Ovary (tissue), 9 donors: ENCODE measurements around the gene LAT. TPM values are rescaled to one million over a fixed set of nuclear protein-coding genes. Genes with fewer than 3 reads are reported as not detected.

Experiments used
- DNase-seq, 5 donors: peaks; one replicate each; pipeline ENCODE4 v3.0.0-alpha.2; 2019 to 2020
- H3K27ac ChIP-seq, 2 donors: fragments of 200-600 bp; one replicate each; pipeline versions ENCODE4 v1.5.1 to v1.8.0; 2019 to 2022
- H3K27me3 ChIP-seq: fragments of 200-600 bp; one replicate; pipeline ENCODE4 v1.8.0; 2022
- H3K36me3 ChIP-seq: fragments of 200-600 bp; sonication (generic); one replicate; pipeline ENCODE4 v1.5.1; 2019
- H3K4me1 ChIP-seq: one replicate; pipeline ENCODE4 v1.8.1; 2013; ENCODE audit warnings: mild to moderate bottlenecking, moderate library complexity; ENCODE audit not compliant: insufficient read depth
- H3K4me3 ChIP-seq: fragments of 200-600 bp; sonication (generic); one replicate; pipeline ENCODE4 v1.5.1; 2017
- H3K9me3 ChIP-seq, 2 donors: fragments of 200-600 bp in 1 of 2; sonication (generic) in 1 of 2; one replicate each; pipeline versions ENCODE4 v1.5.1 to v1.8.1; 2013 to 2019; ENCODE audit warnings: mild to moderate bottlenecking in 1 of 2, moderate library complexity in 1 of 2
- EP300 ChIP-seq: sonication (generic); formaldehyde crosslinking; IDR thresholded peaks from one replicate; pipeline ENCODE4 v1.6.1; 2017; ENCODE audit warnings: antibody characterized with exemption
- POLR2A ChIP-seq: fragments of 450-650 bp; IDR thresholded peaks from one replicate; pipeline ENCODE4 v1.6.1; 2017; ENCODE audit warnings: antibody characterized with exemption, mild to moderate bottlenecking, moderate library complexity
- WGBS, 3 donors: extraction: QIAGEN DNeasy Blood & Tissue Kit in 1 of 3; methylation state at CpG; one replicate each; pipeline versions ENCODE4 v1.1.5 to v1.1.7; 2013 to 2017; 5-methylcytosine and 5-hydroxymethylcytosine counted together
- intact Hi-C, 4 donors: fragments of 100-400 bp; cut with DNase I; formaldehyde crosslinking; loops; one replicate each; pipeline versions ENCODE4 v1.11.0 to v1.15.1; 2022 to 2023
- polyA plus RNA-seq, 2 donors: library from polyadenylated mRNA; stranded (reverse); fragments of 200-250 nt in 1 of 2; fragments of 350-450 nt in 1 of 2; fragmentation: Illumina TruSeq in 1 of 2; extraction: RNeasy Lipid Tissue Mini Kit (QIAGEN cat#74804) in 1 of 2; gene quantifications; one replicate each; pipeline ENCODE4 v1.2.3, GENCODE V29; 2013 to 2014
- total RNA-seq, 7 donors: library from RNA; depleted of rRNA in 2 of 7; stranded (reverse); fragments of >200 nt in 2 of 7; fragmentation: NEBNext Ultra II Directional in 3 of 7; extraction: Animal tissue kit (Norgen Biotek cat#: 25700) in 3 of 7; gene quantifications; one replicate each; pipeline versions ENCODE4 v1.1.0 to v1.2.4, GENCODE V29; 2016 to 2023
- TF ChIP-seq, protein P1 (sequence below), 3 donors: fragments of 450-650 bp in 2 of 3; fragments of 200-600 bp in 1 of 3; IDR thresholded peaks; one replicate each; pipeline versions ENCODE4 v1.5.1 to v1.8.0; 2016 to 2022; ENCODE audit warnings: antibody characterized with exemption in 3 of 3, mild to moderate bottlenecking in 1 of 3
- donor health status: DM: no; HTN: no; CAD: no; lungs with moderate emphysema.
- donor health status: DM: no; HTN: no; CAD: no.
- donor health status: Bipolar disorder and iron deficiency.
- donor health status: DM: yes; HTN: yes; CAD: no.
- donor health status: DM: no; HTN: no; CAD: no.
- donor health status: DM: yes; HTN: yes; CAD: no.

The LAT gene
- total and polyA plus RNA-seq, 9 donors: 1.0 to 6.0 (median 4.6) TPM

DNA sequence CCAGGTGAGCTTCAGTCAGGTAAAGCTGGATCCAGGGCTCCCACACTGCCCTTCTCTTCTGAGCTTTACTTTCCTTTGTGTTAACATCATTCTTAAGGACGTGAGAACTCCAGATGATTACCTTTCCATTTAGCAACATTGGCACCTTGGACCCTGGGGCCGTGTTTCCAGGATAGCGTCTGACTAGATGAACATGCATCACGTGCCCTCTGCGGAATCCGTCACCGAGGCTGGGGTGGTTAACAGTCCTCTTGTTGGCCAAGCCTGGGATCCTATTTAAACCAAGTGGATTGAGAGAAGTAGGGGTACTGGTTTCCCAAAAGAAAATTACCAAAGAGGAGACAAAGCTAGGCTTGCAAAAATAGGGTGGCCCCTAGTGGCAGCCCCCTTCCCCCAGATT lies 3.9 kb upstream of the LAT start:
- 89 to 94% (median 94%) methylated on average over 7 of the region's 7 CpGs for WGBS, 3 donors
- Histone ChIP-seq H3K27me3 (no peaks in the 10 kb centered on the region), H3K4me1 (no peaks in the 10 kb centered on the region), H3K9me3 (no peaks in the 10 kb centered on the region), H3K36me3 (no peaks in the 10 kb centered on the region), H3K4me3 (no peak overlapping the region), H3K27ac (no peak overlapping the region)
- TF ChIP-seq, protein P1, sequence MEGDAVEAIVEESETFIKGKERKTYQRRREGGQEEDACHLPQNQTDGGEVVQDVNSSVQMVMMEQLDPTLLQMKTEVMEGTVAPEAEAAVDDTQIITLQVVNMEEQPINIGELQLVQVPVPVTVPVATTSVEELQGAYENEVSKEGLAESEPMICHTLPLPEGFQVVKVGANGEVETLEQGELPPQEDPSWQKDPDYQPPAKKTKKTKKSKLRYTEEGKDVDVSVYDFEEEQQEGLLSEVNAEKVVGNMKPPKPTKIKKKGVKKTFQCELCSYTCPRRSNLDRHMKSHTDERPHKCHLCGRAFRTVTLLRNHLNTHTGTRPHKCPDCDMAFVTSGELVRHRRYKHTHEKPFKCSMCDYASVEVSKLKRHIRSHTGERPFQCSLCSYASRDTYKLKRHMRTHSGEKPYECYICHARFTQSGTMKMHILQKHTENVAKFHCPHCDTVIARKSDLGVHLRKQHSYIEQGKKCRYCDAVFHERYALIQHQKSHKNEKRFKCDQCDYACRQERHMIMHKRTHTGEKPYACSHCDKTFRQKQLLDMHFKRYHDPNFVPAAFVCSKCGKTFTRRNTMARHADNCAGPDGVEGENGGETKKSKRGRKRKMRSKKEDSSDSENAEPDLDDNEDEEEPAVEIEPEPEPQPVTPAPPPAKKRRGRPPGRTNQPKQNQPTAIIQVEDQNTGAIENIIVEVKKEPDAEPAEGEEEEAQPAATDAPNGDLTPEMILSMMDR (IDR thresholded peaks at IDR 0.05): no peak
- TF ChIP-seq EP300 (no peak), POLR2A (no peak)
- no peak for DNase-seq
- intact Hi-C loops: loop anchor here in 1 of 4 donors (10.0 kb wide), 1 partner anchor 754 kb away; no protein-coding TSS in a partner anchor

- Histone ChIP-seq H3K27me3 (no peaks in the 10 kb centered on the region), H3K27ac (no peak overlapping the region), H3K4me3 (no peak overlapping the region), H3K9me3 (no peaks in the 10 kb centered on the region), H3K4me1 (no peaks in the 10 kb centered on the region), H3K36me3 (no peaks in the 10 kb centered on the region)
- TF ChIP-seq POLR2A: no peak
- 77 to 83% (median 78%) methylated on average over 12 of the region's 12 CpGs for WGBS, 3 donors
- no peak for DNase-seq
- intact Hi-C loops: loop anchor here in 1 of 4 donors (10.0 kb wide), 1 partner anchor 753 kb away; no protein-coding TSS in a partner anchor
Measured at GRCh38 chr16:28981517-28981916, 3.3 kb upstream of the LAT start.

DNA sequence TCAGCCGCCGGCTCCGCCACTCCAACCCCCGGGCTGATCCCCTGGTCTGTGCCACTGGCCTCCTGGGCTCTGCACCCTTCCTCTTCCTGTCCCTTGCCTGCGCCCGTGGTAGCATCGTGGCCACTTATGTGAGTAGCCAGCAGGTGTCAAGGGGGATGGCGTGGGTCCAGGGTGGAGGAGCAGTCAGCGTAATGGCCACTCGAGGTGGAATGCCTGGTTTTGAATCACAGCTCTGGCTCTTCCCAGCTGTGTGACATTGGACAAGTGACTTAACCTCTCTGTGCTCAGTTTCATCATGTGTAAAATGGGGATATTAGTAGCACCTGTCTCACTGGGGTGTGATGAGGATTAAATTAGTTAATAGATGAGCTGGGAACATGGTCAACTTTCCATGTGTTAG lies 2.4 kb upstream of the LAT start:
- 92 to 95% (median 95%) methylated on average over 10 of the region's 10 CpGs for WGBS, 3 donors
- DNase-seq: no peak

GRCh38 chr16:28982949-28983348 lies 1.9 kb upstream of the LAT start:
- Histone ChIP-seq H3K9me3 (no peaks in the 10 kb centered on the region), H3K27me3 (no peaks in the 10 kb centered on the region), H3K27ac (no peak overlapping the region), H3K36me3 (no peaks in the 10 kb centered on the region), H3K4me3 (no peak overlapping the region), H3K4me1 (no peaks in the 10 kb centered on the region)
- WGBS, 3 donors: 86 to 90% (median 87%) methylated on average over 10 to 11 of the region's 11 CpGs
- no peak for TF ChIP-seq EP300
- TF ChIP-seq, protein P1 (IDR thresholded peaks at IDR 0.05): no peak
- no peak for TF ChIP-seq POLR2A
- DNase-seq: no peak
- intact Hi-C loops: loop anchor here in 1 of 4 donors (10.0 kb wide), 1 partner anchor 752 kb away; no protein-coding TSS in a partner anchor

More for the DNA sequence above, 2.4 kb upstream of the LAT start:
- Histone ChIP-seq H3K4me3 (no peak overlapping the region), H3K27ac (no peak overlapping the region), H3K36me3 (no peaks in the 10 kb centered on the region), H3K4me1 (no peaks in the 10 kb centered on the region), H3K27me3 (no peaks in the 10 kb centered on the region), H3K9me3 (no peaks in the 10 kb centered on the region)
- intact Hi-C loops: loop anchor here in 1 of 4 donors (10.0 kb wide), 1 partner anchor 752 kb away; no protein-coding TSS in a partner anchor
- no peak for TF ChIP-seq POLR2A
- no peak for TF ChIP-seq EP300
- TF ChIP-seq, protein P1 (IDR thresholded peaks at IDR 0.05): no peak

- TF ChIP-seq EP300: no peak
- TF ChIP-seq, protein P1 (IDR thresholded peaks at IDR 0.05): no peak
- TF ChIP-seq POLR2A: no peak
- Histone ChIP-seq H3K9me3 (no peaks in the 10 kb centered on the region), H3K4me3 (no peak overlapping the region), H3K27me3 (no peaks in the 10 kb centered on the region), H3K36me3 (no peaks in the 10 kb centered on the region), H3K4me1 (no peaks in the 10 kb centered on the region), H3K27ac (no peak overlapping the region)
- WGBS, 3 donors: 89 to 92% (median 91%) methylated on average over 18 of the region's 18 CpGs
- no peak for DNase-seq
- intact Hi-C loops: loop anchor here in 1 of 4 donors (10.0 kb wide), 1 partner anchor 751 kb away; no protein-coding TSS in a partner anchor
Measured at GRCh38 chr16:28983644-28984043, 1.2 kb upstream of the LAT start.
